HepG2 (cell line): ENCODE data around the gene MMGT1. TPM values are rescaled to one million over a fixed set of nuclear protein-coding genes. Genes with fewer than 3 reads are reported as not detected.

Source experiments
- AHDC1 ChIP-seq: sonication (generic); formaldehyde crosslinking; IDR thresholded peaks from 2 replicates; pipeline ENCODE4 v1.5.1; 2020; ENCODE audit warnings: mild to moderate bottlenecking, missing genetic modification reagents, borderline replicate concordance
- ARID2 ChIP-seq: sonication (generic); formaldehyde crosslinking; IDR thresholded peaks from 2 replicates; pipeline ENCODE4 v1.8.1; 2022; ENCODE audit warnings: mild to moderate bottlenecking, missing genetic modification reagents, borderline replicate concordance
- ATM ChIP-seq: fragments of 450-650 bp; IDR thresholded peaks from 2 replicates; pipeline ENCODE4 v1.7.1; 2017; ENCODE audit warnings: mild to moderate bottlenecking, borderline replicate concordance
- CAMTA2 ChIP-seq: sonication (generic); formaldehyde crosslinking; IDR thresholded peaks from 2 replicates; pipeline ENCODE4 v1.4.0; 2020; ENCODE audit warnings: mild to moderate bottlenecking, missing genetic modification reagents, borderline replicate concordance
- E2F2 ChIP-seq: sonication (generic); formaldehyde crosslinking; IDR thresholded peaks from 2 replicates; pipeline ENCODE4 v1.4.0; 2020; ENCODE audit warnings: missing genetic modification reagents, borderline replicate concordance
- HMG20B ChIP-seq: conservative IDR thresholded peaks from 2 replicates; pipeline ENCODE4 v1.6.1; 2016; ENCODE audit warnings: missing genetic modification reagents, missing compliant biosample characterization
- HNRNPH1 ChIP-seq: fragments of 200-400 bp; formaldehyde crosslinking; optimal IDR thresholded peaks from 2 replicates; pipeline ENCODE3; 2017; ENCODE audit warnings: mild to moderate bottlenecking, low read depth, low read length
- KDM5A ChIP-seq: fragments of 200-600 bp; sonication (generic); IDR thresholded peaks from 2 replicates; pipeline ENCODE4 v1.7.0; 2018; ENCODE audit warnings: antibody characterized with exemption, mild to moderate bottlenecking, low read length, borderline replicate concordance
- MAFF ChIP-seq: IDR thresholded peaks from 2 replicates; pipeline ENCODE4 v1.6.1; 2011; ENCODE audit warnings: low read depth, low read length, improper control_type of control experiment
- NFE2 ChIP-seq: sonication (generic); formaldehyde crosslinking; IDR thresholded peaks from 2 replicates; pipeline ENCODE4 v1.4.0; 2020; ENCODE audit warnings: missing genetic modification reagents
- ONECUT2 ChIP-seq: sonication (generic); formaldehyde crosslinking; IDR thresholded peaks from 2 replicates; pipeline ENCODE4 v1.4.0; 2020; ENCODE audit warnings: missing genetic modification reagents
- RBFOX2 ChIP-seq: fragments of 200-400 bp; formaldehyde crosslinking; IDR thresholded peaks from 2 replicates; pipeline ENCODE4 v1.6.1; 2017; ENCODE audit warnings: low read depth, mild to moderate bottlenecking, low read length
- SIX1 ChIP-seq: sonication (generic); formaldehyde crosslinking; IDR thresholded peaks from 2 replicates; pipeline ENCODE4 v1.4.0; 2020; ENCODE audit warnings: missing genetic modification reagents, borderline replicate concordance
- TCF7L2 ChIP-seq: IDR thresholded peaks from 2 replicates; pipeline ENCODE4 v1.6.1; 2011; ENCODE audit warnings: mild to moderate bottlenecking, low read depth, low read length, moderate library complexity
- YY1 ChIP-seq: IDR thresholded peaks from 2 replicates; pipeline ENCODE4 v1.6.1; 2011; ENCODE audit warnings: low read length, low read depth, moderate library complexity, mild to moderate bottlenecking; ENCODE audit not compliant: insufficient read depth, insufficient replicate concordance
- ZFX ChIP-seq: sonication (generic); formaldehyde crosslinking; IDR thresholded peaks from 2 replicates; pipeline ENCODE4 v1.4.0; 2020; ENCODE audit warnings: mild to moderate bottlenecking, low read depth, missing genetic modification reagents, moderate library complexity
- ZNF121 ChIP-seq: sonication (generic); formaldehyde crosslinking; IDR thresholded peaks from 2 replicates; pipeline ENCODE4 v1.5.0; 2020; ENCODE audit warnings: mild to moderate bottlenecking, missing genetic modification reagents
- ZNF687 ChIP-seq: sonication (generic); formaldehyde crosslinking; IDR thresholded peaks from 2 replicates; pipeline ENCODE4 v1.5.1; 2020; ENCODE audit warnings: mild to moderate bottlenecking, missing genetic modification reagents, moderate library complexity
- ZNF709 ChIP-seq: sonication (generic); formaldehyde crosslinking; IDR thresholded peaks from 2 replicates; pipeline ENCODE4 v1.5.0; 2020; ENCODE audit warnings: mild to moderate bottlenecking, missing genetic modification reagents
- polyA plus RNA-seq, 8 experiments: library from polyadenylated mRNA; depleted of rRNA in 3 of 8; stranded (reverse) in 7 of 8; unstranded in 1 of 8; fragments of >200 nt; fragmentation: Illumina TruSeq in 4 of 8; extraction: Trizol in 4 of 8; gene quantifications; 2 replicates each; pipeline versions ENCODE4 v1.2.1 to v1.2.3, GENCODE V29; 2011 to 2016; ENCODE audit warnings: low read depth in 4 of 8, missing spikeins in 1 of 8, mixed read lengths in 1 of 8; ENCODE audit not compliant: insufficient read depth in 1 of 8
- total RNA-seq, 5 experiments: library from RNA; depleted of rRNA; stranded (reverse); fragments of >200 nt; fragmentation: Illumina TruSeq; extraction: Trizol; gene quantifications; 2 replicates each; pipeline ENCODE4 v1.2.3, GENCODE V29; 2016; ENCODE audit warnings: low read depth in 1 of 5

MMGT1 gene
- total and polyA plus RNA-seq, 2 of the 13 experiments (the other 11 are each of a cell fraction or from before 2014, with no cell fraction given), result 7.5 to 8.8 TPM

- TF ChIP-seq KDM5A (peak; percentile 91), NFE2 (CRISPR knock-in tag) (no peak), ONECUT2 (CRISPR knock-in tag) (no peak), SIX1 (CRISPR knock-in tag) (no peak), MAFF (no peak), HNRNPH1 (no peak), HMG20B (CRISPR knock-in tag) (no peak), CAMTA2 (CRISPR knock-in tag) (no peak), AHDC1 (CRISPR knock-in tag) (no peak), YY1 (no peak), ZNF709 (CRISPR knock-in tag) (no peak), E2F2 (CRISPR knock-in tag) (no peak), ZFX (CRISPR knock-in tag) (no peak), ZNF121 (CRISPR knock-in tag) (no peak), ZNF687 (CRISPR knock-in tag) (peak; percentile 52), ARID2 (CRISPR knock-in tag) (no peak), RBFOX2 (peak; percentile 22; the same call in 1 of the 2 replicates), ATM (no peak), TCF7L2 (no peak)
Observed at GRCh38 chrX:135973548-135974278, at the start of gene MMGT1 (continued).
